Mesothelial cell of epicardium (in vitro differentiated cells): Measurements from ENCODE around the gene CASK. TPM values are rescaled to one million over a fixed set of nuclear protein-coding genes. Genes with fewer than 3 reads are reported as not detected.

ENCODE experiments used
- DNase-seq, 2 experiments: peaks; one replicate each; pipeline ENCODE4 v3.0.0; 2021; ENCODE audit warnings: low spot score in 2 of 2; ENCODE audit not compliant: unreplicated experiment in 2 of 2
- H3K27ac Mint-ChIP-seq: 2 replicates; pipeline ENCODE4 v1.8.0; 2021; ENCODE audit warnings: mixed read lengths
- H3K27me3 Mint-ChIP-seq: 2 replicates; pipeline ENCODE4 v1.8.0; 2021; ENCODE audit warnings: low read depth, mixed read lengths
- H3K36me3 Mint-ChIP-seq: 2 replicates; pipeline ENCODE4 v1.8.0; 2021; ENCODE audit warnings: mixed read lengths
- H3K4me1 Mint-ChIP-seq: 2 replicates; pipeline ENCODE4 v1.8.0; 2021; ENCODE audit warnings: mixed read lengths
- H3K4me3 Mint-ChIP-seq: 2 replicates; pipeline ENCODE4 v1.8.0; 2021; ENCODE audit warnings: mild to moderate bottlenecking, moderate library complexity, mixed read lengths
- H3K9me3 Mint-ChIP-seq: 2 replicates; pipeline ENCODE4 v1.8.0; 2021; ENCODE audit warnings: mixed read lengths
- total RNA-seq: library from RNA; stranded (reverse); gene quantifications from 3 replicates; pipeline ENCODE4 v1.2.1, GENCODE V29; 2021
- TF ChIP-seq, protein P1 (sequence below): fragments of 200-600 bp; sonication (generic); IDR thresholded peaks from one replicate; pipeline ENCODE4 v1.5.0; 2021; ENCODE audit warnings: antibody characterized with exemption; ENCODE audit not compliant: unreplicated experiment

Gene CASK
- total RNA-seq, 1 donor from 2014 or later, result 70.3 TPM

DNA sequence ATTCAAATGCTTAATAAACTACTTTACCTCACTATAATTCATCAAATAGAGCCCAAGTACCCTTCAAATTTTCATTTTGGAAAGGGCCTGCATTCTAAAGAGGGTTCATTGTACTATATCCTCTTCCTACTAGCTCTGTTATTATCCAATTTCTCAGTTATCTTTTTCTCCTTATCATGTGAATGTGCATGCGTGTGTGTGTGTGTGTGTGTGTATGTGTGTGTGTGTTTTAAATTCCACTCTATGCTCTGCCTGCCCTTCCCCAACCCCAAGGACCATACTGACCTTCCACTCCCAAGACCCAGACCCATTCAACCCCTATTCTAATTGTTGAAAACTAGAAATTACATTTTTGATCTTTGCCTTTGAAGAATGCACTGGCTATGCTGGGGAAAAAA lies 33.3 kb downstream of the CASK start:
- peaks cover 35% of the 10 kb centered on the region for H3K9me3 Mint-ChIP-seq
- DNase-seq, result no peak
- H3K4me1 Mint-ChIP-seq, result no peaks in the 10 kb centered on the region
- H3K4me3 Mint-ChIP-seq, result no peak overlapping the region
- TF ChIP-seq, protein P1, sequence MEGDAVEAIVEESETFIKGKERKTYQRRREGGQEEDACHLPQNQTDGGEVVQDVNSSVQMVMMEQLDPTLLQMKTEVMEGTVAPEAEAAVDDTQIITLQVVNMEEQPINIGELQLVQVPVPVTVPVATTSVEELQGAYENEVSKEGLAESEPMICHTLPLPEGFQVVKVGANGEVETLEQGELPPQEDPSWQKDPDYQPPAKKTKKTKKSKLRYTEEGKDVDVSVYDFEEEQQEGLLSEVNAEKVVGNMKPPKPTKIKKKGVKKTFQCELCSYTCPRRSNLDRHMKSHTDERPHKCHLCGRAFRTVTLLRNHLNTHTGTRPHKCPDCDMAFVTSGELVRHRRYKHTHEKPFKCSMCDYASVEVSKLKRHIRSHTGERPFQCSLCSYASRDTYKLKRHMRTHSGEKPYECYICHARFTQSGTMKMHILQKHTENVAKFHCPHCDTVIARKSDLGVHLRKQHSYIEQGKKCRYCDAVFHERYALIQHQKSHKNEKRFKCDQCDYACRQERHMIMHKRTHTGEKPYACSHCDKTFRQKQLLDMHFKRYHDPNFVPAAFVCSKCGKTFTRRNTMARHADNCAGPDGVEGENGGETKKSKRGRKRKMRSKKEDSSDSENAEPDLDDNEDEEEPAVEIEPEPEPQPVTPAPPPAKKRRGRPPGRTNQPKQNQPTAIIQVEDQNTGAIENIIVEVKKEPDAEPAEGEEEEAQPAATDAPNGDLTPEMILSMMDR, result no peak
- H3K36me3 Mint-ChIP-seq, result peaks cover 3% of the 10 kb centered on the region
- H3K27me3 Mint-ChIP-seq, result no peaks in the 10 kb centered on the region
- no peak overlapping the region for H3K27ac Mint-ChIP-seq

DNA sequence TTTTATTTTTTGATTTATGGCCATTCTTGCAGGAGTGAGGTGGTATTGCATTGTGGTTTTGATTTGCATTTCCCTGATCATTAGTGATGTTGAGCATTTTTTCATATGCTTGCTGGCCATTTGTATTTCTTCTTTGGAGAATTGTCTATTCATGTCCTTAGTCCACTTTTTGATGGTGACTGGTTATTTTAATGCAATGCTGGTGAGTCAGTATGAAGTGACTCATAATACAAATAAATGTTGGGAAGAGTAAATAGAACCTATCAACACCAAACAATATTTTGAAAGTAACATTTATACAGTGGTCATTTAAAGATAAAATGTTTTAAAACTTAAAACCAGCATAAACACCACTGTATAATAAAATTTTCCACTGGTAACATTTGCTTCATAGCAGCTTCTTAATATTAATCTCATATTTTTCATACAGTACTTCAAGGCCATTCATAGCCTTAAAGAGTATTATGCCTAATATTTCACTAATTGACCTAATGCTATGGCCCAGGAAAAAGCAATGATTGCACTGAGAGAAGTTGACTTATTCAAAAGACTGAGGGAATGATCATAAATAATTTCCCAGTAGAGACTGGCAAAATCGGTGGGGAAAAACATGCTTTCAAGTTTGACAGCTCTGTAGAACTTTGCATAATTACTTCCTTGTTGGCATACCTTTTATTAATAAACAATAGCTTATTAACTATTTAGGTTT lies 33.9 kb downstream of the CASK start:
- H3K4me3 Mint-ChIP-seq, result no peak overlapping the region
- H3K27ac Mint-ChIP-seq, result no peak overlapping the region
- TF ChIP-seq, protein P1, result no peak
- H3K9me3 Mint-ChIP-seq, result peaks cover 34% of the 10 kb centered on the region
- H3K27me3 Mint-ChIP-seq, result no peaks in the 10 kb centered on the region
- H3K36me3 Mint-ChIP-seq, result peaks cover 3% of the 10 kb centered on the region
- DNase-seq, result no peak
- H3K4me1 Mint-ChIP-seq, result no peaks in the 10 kb centered on the region

DNA sequence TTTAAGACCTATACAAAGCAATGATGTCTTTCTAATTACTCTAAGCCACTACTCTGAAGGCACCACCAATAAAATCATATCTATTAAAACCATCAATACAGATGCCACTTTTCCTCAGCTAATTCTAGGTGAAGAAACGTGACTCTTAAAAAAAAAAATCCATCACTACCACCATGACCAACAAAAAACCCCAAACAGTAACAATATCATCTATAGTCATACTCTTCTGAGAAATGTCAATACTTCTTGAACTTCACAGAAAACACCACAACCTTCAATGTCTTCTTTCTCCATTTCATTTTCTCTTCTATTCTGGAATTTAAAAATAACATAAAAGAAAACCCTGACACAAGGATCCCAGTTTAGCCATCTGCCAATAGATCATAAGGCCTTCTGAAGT lies 35.7 kb downstream of the CASK start:
- TF ChIP-seq, protein P1, result no peak
- H3K27ac Mint-ChIP-seq, result no peak overlapping the region
- H3K4me3 Mint-ChIP-seq, result no peak overlapping the region
- peaks cover under 1% of the 10 kb centered on the region for H3K36me3 Mint-ChIP-seq
- H3K27me3 Mint-ChIP-seq, result no peaks in the 10 kb centered on the region
- H3K4me1 Mint-ChIP-seq, result no peaks in the 10 kb centered on the region
- H3K9me3 Mint-ChIP-seq, result peaks cover 32% of the 10 kb centered on the region
- DNase-seq, result no peak

DNA sequence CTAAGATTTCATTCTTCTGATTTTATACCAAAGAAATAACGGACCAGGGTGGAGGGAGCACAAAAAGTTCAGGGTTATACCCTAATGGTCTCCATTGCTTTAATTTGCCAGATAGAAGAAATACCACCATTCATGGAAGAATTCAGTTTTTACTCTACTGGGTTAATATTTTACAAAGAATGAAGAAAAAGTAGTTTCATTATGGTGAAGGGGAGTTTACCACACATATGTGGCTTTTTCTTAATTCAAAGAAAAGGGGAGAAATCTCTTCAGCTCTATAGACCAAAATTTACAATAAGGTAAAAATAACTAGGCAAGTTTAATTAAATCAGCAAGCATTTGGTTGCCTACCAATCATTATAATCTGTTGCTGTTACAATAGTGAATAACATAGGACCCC lies 37.6 kb downstream of the CASK start:
- H3K4me1 Mint-ChIP-seq, result no peaks in the 10 kb centered on the region
- TF ChIP-seq, protein P1, result no peak
- no peaks in the 10 kb centered on the region for H3K36me3 Mint-ChIP-seq
- no peak overlapping the region for H3K4me3 Mint-ChIP-seq
- no peaks in the 10 kb centered on the region for H3K27me3 Mint-ChIP-seq
- no peak for DNase-seq
- no peak overlapping the region for H3K27ac Mint-ChIP-seq
- peaks cover 39% of the 10 kb centered on the region for H3K9me3 Mint-ChIP-seq

DNA sequence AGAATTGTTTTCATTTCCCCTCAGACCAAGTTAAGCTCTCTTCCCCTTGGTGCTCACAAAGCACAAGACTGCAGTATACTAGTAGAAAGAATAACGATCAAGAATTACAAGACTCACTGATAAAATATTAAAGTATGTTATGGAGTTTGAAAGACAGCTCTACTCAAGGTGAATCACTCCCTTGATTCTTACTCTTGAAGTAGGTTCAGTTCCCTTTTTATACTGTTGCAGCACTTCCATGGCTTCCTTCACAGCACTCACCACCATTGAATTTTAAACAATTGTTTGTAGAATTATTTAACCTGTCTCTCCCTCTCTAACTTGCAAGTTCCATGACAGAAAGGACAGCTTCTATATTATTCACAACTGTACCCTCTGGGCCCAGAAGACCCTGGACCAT lies 42.2 kb downstream of the CASK start:
- Mint-ChIP-seq H3K4me1 (no peaks in the 10 kb centered on the region), H3K36me3 (peaks cover 1% of the 10 kb centered on the region), H3K9me3 (peaks cover 38% of the 10 kb centered on the region), H3K4me3 (no peak overlapping the region), H3K27me3 (no peaks in the 10 kb centered on the region), H3K27ac (no peak overlapping the region)
- DNase-seq, result no peak
- TF ChIP-seq, protein P1, result no peak

DNA sequence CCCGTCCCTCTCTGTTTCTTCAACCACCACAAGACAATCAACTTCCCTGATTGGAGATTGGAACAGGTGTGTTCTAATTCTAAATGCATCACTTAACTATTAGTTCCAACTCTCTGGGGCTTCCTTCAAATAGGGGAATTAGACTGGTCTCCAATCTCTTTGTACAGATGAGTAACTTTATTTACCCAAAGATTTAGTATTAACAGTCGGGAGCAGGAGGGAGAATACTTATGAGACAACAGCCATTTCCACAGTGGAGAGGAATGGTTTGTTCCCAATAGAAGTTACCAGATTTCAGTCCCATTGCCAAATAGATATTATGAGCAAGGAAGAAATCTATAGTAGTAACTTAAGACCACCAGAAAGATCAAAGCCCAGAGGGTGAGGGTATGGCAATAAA lies 46.2 kb downstream of the CASK start:
- Mint-ChIP-seq H3K27ac (no peak overlapping the region), H3K4me3 (no peak overlapping the region), H3K36me3 (peaks cover 1% of the 10 kb centered on the region), H3K27me3 (no peaks in the 10 kb centered on the region), H3K9me3 (peaks cover 40% of the 10 kb centered on the region), H3K4me1 (no peaks in the 10 kb centered on the region)
- DNase-seq, result no peak
- TF ChIP-seq, protein P1, result no peak
